Stimulated activated naive CD4-positive, alpha-beta T cell treated with Interleukin-2 at 50 U/mL for 16 hours (primary cell): ENCODE data around the gene EIPR1.
"Not testable (repeated sequence)": the region's sequence is repeated elsewhere in the genome, so short reads cannot be mapped to it uniquely, and the experiment has no call there.

ENCODE experiments used
- DNase-seq: peaks from one replicate; lab custom pipeline; 2025; lab: John Stamatoyannopoulos, UW

Gene EIPR1

GRCh38 chr2:3357926-3358325 is 19.7 kb downstream of the EIPR1 start:
- DNase-seq = no peak

GRCh38 chr2:3357446-3357845 is 20.2 kb downstream of the EIPR1 start:
- not testable (repeated sequence) for DNase-seq

- no peak for DNase-seq
Observed at GRCh38 chr2:3356799-3357198, 20.8 kb downstream of the EIPR1 start.

- DNase-seq = no peak
Observed at GRCh38 chr2:3355951-3356569, 21.6 kb downstream of the EIPR1 start.

- no peak for DNase-seq
Observed at GRCh38 chr2:3354986-3355385, 22.6 kb downstream of the EIPR1 start.

- DNase-seq = no peak
Observed at GRCh38 chr2:3349211-3349693, 28.4 kb downstream of the EIPR1 start.

- no peak for DNase-seq
Observed at GRCh38 chr2:3348767-3349166, 28.9 kb downstream of the EIPR1 start.

- DNase-seq = no peak
Observed at GRCh38 chr2:3345621-3346020, 32.0 kb downstream of the EIPR1 start.

GRCh38 chr2:3344897-3345296 is 32.7 kb downstream of the EIPR1 start:
- no peak for DNase-seq

- DNase-seq = no peak
Observed at GRCh38 chr2:3343012-3343411, 34.6 kb downstream of the EIPR1 start.

- no peak for DNase-seq
Observed at GRCh38 chr2:3342324-3342723, 35.3 kb downstream of the EIPR1 start.

GRCh38 chr2:3341336-3341735 is 36.3 kb downstream of the EIPR1 start:
- DNase-seq = no peak

- no peak for DNase-seq
Observed at GRCh38 chr2:3340144-3340543, 37.5 kb downstream of the EIPR1 start.

- no peak for DNase-seq
Observed at GRCh38 chr2:3338340-3338739, 39.3 kb downstream of the EIPR1 start.

GRCh38 chr2:3336844-3337243 is 40.8 kb downstream of the EIPR1 start:
- DNase-seq = no peak

GRCh38 chr2:3334392-3335345 is 42.9 kb downstream of the EIPR1 start:
- no peak for DNase-seq

GRCh38 chr2:3332133-3332532 is 45.5 kb downstream of the EIPR1 start:
- no peak for DNase-seq

- DNase-seq = no peak
Observed at GRCh38 chr2:3329491-3329890, 48.1 kb downstream of the EIPR1 start.

GRCh38 chr2:3326871-3327270 is 50.7 kb downstream of the EIPR1 start:
- no peak for DNase-seq

- no peak for DNase-seq
Observed at GRCh38 chr2:3326182-3326537, 51.5 kb downstream of the EIPR1 start.

GRCh38 chr2:3325458-3326181 is 52.0 kb downstream of the EIPR1 start:
- no peak for DNase-seq

- DNase-seq = no peak
Observed at GRCh38 chr2:3324404-3325281, 53.0 kb downstream of the EIPR1 start.
